GM12873 (cell line): ENCODE results near the gene FAF2.

Source experiments
- CTCF ChIP-seq: IDR thresholded peaks from 2 replicates; pipeline ENCODE4 v1.5.1; 2012; ENCODE audit warnings: low read depth, mild to moderate bottlenecking, moderate library complexity, low read length, control low read depth; ENCODE audit not compliant: insufficient read depth; ENCODE audit errors: missing control alignments

Gene FAF2

GRCh38 chr5:176485176-176485575, 37.0 kb downstream of the FAF2 start:
- TF ChIP-seq CTCF: no peak

GRCh38 chr5:176486189-176486757, 38.1 kb downstream of the FAF2 start:
- no peak for TF ChIP-seq CTCF

GRCh38 chr5:176489077-176489476, 40.9 kb downstream of the FAF2 start:
- no peak for TF ChIP-seq CTCF

GRCh38 chr5:176490301-176490700, 42.1 kb downstream of the FAF2 start:
- no peak for TF ChIP-seq CTCF

GRCh38 chr5:176491101-176491502, 42.9 kb downstream of the FAF2 start:
- TF ChIP-seq CTCF: no peak

- TF ChIP-seq CTCF: no peak
Observed at GRCh38 chr5:176491901-176492300, 43.7 kb downstream of the FAF2 start.

GRCh38 chr5:176492431-176492830, 44.2 kb downstream of the FAF2 start:
- TF ChIP-seq CTCF: no peak
